GM18498 (cell line): Measurements from ENCODE around the gene KIAA0825.
"Not testable (repeated sequence)": the region's sequence is repeated elsewhere in the genome, so short reads cannot be mapped to it uniquely, and the experiment has no call there.

Source experiments
- ATAC-seq: cut with Tn5 transposase; IDR thresholded peaks from one replicate; pipeline ENCODE4 v1.9.1; 2021; ENCODE audit warnings: mild to moderate bottlenecking, moderate library complexity; ENCODE audit not compliant: unreplicated experiment

The KIAA0825 gene

DNA sequence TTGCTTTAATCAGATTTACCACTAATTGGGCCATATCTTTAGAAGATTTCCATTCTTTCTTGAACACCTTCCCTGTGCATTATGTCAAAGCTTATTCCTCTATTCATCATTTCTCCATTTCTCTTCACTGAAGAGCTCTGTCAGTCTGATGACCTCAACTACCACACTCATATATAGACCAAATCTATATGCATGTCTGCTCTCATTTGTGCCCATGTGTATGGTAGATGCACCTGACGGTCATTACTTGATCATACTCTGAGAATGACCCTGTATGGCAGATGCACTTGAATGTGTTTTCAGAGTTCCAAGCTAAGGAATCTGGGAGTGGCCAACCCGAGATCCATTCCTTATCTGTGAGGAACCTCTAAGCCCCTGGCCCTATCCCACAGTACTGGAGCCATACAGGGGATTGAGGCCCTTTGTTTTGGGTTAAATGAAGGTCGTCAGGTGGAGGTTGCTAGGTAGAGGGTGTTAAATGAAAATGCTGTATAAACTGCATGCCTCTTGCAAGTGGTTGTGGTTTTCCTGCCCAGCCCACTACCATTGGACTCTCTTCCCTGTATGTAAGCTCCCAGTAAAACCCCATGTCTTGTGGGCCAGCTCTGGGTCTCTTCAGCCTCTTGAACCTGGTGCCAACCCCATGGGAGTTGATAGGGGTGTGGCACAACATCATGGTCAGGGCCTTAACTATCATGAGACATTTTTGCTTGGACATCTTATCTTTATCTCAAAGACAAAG lies 229.5 kb downstream of the KIAA0825 start:
- ATAC-seq: no peak

DNA sequence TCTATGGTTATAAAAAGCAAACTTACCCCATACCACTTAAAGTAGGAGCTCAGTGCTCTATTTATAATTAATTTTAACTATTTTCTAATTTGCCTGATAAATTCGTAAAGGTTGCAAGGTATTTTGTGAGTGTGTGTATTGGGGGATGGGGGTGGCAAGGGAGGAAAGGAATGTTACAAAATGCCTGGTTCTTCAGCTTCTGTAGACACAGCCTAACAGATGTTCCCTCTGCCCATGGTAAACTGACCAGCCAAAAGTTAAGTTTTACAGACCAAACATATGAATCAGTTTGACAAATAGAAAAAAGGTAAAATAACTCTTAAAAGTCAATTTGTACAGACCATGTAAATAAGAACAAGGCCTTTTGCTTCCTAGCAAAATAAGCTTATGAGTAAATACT lies 232.6 kb downstream of the KIAA0825 start:
- no peak for ATAC-seq

DNA sequence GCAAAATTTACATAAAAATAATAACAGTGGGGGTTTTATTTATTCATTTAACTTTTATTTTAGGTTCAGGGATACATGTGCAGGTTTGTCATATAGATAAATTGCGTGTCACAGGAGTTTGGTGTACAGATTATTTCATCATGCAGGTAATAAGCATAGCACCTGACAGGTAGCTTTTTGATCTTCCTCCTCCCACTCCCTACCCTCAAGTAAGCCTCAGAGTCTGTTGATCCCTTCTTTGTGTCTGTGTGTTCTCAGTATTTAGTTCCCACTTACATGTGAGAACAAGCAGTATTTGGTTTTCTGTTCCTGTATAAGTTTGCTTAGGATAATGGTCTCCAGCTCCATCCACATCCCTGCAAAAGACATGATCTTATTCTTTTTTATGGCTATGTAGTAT lies 240.3 kb downstream of the KIAA0825 start:
- ATAC-seq: no peak

DNA sequence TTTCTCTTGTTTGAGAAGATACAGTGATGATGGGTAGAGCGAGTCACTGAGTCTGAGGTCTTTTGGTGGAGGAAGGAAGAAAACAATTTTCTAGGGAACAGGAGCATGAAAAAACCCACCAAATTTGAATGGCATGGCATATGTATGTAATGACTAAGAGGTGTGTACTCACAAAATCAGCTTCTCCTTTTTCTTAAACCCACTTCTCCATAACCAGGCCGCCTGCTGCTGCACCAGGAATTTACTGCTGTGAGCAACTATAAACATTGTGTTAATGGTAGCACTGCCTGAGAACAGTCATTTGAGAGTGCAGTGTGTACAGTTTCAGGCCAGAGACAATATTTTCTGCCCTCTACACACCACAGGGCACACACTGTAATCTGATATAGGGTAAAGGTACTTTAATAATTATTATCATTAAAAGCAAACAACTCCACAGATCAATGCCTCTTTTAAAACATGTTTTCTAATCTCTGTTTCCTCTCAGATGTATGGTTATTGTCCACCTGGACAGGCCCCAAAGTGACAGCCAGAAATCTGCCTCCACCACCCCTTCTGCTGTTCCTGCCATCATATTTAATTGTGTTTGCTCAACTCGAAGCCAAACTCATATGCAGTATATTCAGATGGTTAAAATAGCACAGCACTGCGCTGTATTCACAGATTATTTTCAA lies 241.6 kb downstream of the KIAA0825 start:
- no peak for ATAC-seq

DNA sequence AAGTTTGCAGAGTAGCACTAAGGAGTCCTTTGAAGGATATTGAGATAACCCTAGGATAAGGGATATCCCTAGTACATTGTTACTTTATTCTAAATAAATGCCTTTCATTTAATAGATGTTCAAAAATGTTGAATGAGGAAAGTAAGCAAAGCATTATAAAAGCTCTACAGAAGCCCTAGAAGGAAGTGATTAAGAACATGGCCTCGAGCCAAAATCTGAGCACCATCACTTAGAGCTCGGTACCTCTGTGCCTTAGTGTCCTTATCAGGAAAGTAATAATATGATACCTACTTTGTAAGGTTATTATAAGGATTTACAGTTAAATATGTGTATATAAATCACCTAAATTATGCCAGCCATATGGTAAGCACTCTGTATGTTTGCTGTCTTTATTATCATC lies 242.6 kb downstream of the KIAA0825 start:
- ATAC-seq: no peak

DNA sequence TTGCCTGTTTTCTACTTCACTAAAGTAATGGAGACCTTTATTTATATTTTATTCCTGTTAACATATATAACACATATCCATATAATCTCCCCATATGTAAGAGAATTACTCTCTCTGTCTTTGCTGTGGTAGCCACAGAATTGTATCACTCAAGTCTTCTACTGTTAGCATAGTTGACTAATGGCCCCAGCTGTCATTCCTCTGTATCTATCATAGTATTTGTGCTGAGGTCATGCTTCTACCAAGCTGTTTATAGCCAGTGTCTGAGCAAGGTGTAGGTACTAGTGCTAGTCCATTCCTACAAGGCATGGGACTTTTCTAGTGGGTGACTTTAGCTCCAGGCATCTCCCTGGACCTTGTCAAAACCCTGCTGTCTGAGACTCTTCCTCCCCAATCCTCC lies 244.1 kb downstream of the KIAA0825 start:
- ATAC-seq: no peak

DNA sequence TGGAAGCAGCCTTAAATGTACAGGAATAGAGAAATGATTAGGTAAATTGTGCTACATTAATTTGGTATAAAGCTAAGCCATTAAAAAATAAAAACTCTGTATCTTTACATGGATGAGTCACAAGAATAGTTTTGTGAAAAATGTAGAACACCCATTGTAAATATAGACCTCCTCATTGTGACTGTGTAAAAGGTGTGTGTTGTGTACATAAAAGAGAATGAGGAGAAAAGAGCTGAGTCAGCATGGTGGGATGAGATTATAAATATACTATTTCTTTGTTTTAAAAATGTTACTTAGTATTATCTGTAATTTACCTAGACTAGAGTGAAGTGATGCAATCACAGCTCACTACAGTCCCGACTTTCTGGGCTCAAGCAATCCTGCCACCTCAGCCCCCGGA lies 250.5 kb downstream of the KIAA0825 start:
- no peak for ATAC-seq

DNA sequence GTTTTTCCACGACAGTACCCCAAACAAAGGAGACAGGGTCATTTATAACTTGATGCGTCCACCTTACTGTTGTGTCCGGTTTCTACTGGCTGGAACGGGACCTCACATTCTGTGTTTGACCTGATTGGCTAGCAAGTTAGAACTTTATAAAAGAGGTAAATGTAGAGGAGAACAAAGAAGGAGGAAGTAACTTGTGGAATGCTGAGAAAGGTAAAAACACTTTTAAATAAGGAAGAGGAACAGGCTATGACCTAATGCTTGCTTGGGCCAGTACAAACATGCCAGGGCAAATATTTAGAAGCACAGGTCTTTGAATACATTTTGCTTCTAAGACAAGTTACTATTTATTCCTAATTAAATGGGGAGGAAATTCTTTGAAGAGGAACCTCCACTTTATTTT lies 251.6 kb downstream of the KIAA0825 start:
- no peak for ATAC-seq

DNA sequence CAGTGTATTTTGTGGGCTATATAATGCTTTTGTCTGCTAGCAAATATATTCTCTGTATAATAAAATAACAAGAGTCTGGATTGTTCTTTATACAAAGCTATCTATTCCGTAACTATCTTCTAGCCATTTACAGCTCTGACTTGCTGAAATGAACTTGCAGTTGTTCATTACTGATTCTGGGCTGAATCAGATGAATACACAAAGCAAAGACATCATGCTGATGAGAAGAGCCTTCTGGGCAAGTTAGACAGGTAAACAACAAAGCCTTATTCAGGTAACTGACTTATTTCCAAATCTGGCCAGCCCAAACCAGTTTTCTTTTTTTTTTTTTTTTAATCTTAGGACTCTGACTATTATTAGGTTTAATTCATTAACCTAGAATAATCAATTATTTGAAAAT lies 255.5 kb downstream of the KIAA0825 start:
- no peak for ATAC-seq

DNA sequence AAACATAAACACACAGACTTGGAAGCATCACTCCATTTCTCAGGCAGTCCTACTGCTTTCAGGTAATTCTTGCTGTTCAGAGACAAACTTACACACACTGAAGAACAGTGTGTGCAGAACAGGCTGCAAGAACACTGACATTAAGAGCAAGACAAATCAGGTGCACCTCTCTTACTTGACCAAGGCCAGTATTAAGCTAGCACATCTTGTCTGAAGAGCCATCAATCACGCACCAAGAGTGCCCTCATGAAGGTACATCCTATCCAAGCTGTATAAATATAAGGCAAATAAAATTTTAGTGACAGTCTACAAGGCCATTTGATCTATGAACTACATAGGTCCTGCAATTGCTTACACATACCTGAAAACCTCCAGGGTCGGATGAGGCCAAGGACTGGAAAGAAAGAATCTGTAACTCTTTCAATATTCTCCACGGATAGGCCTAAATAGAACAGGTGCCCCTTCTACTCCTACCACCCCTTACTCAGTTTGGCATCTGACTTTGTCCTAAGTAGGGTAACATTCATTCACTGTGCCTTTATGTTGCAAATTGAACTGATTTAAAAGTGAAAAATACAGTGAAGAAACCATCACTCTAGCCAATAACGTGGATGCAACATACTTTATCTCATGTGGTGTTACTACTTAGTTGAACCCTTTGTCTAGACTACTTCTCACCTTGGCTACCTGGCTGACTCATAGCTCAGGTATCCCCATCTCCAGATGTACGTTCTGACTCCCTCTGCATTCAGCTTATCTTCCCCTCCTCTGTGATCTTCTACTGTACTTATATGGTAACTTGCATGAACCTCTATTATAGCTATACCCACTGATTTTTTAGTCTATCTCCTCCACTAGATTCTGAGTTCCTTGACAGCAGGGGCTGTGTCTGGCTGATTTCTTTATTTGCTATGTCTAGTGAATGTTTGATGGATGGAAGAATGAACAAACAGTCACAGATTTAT lies 256.3 kb downstream of the KIAA0825 start:
- ATAC-seq: no peak

DNA sequence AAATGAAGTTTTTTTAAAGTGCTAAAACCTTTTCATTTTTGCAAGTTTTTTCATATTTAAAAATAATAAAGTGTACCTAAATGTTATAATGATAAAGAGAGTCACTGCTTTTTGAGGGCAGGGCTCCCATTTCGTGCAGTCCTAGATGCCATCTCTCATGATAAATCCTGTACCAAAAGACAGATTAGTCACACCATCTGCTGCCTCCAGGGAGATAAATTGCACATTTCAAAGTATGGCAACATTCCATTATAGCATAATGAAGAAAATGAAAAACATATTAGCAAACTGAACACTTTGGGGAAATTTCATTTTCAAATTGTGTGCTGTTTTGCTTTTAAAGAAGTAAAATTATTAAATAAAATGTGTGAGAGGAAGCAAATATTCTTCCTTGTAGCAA lies 257.2 kb downstream of the KIAA0825 start:
- ATAC-seq: no peak

DNA sequence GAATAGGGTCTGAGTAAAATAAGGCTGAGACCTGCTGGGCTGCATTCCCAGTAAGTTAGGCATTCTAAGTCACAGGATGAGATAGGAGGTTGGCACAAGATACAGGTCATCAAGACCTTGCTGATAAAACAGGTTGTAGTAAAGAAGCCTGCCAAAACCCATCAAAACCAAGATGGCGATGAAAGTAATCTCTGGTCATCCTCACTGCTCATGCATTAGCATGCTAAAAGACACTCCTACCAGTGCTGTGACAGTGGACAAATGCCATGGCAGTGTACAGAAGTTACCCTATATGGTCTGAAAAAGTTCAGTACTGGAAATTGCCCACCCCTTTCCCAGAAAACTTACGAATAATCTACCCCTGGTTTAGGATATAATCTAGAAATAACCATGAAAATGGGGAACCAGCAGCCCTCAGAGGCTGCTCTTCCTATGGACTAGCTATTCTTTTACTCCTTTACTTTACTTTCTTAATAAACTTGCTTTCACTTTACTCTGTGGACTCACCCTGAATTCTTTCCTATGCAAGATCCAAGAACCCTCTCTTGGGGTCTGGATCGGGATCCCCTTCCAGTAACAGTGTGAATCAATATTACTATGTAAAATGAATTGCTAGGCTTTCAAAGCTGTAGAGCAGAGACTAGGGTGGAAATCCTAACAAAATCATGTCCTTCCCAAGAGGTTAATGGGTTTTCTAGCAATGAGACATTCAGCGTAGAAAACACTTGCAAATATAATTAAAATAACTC lies 257.8 kb downstream of the KIAA0825 start:
- ATAC-seq: no peak

DNA sequence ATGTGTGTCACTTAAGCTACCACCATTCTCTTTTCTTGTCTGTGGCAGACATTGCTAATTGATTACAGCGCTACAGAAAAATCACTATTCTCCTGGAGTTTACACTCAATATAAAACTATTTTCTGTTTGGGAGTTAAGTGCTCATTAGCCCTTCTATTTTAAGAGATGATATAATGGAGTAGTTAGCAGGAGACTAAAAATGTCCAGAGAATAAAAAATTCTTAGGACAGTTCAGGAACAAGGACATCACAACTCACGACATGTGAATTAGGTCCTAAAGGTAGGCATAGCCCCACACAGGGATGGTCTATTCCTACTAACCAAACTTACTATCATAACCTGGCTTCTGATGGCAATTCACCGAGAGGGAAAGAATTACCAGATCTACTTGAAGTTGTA lies 258.5 kb downstream of the KIAA0825 start:
- ATAC-seq: no peak

DNA sequence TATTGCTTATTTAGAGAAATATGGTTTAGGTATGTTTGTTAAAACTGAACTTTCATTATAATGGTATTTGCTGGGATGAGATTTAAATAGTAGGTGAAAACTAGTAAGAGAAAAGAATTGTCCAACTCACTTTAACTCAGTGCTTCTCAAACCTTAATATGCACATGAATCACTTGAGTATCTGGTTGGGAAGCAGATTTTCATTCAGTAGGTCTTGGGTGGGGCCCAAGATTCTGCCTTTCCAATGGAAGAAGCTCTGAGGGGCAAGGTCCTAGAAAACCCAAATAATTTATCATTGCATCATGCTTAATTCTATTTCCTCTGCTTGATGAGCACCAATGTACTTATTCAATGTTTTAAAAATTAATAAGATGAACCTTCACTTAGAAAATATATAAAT lies 262.6 kb downstream of the KIAA0825 start:
- no peak for ATAC-seq

DNA sequence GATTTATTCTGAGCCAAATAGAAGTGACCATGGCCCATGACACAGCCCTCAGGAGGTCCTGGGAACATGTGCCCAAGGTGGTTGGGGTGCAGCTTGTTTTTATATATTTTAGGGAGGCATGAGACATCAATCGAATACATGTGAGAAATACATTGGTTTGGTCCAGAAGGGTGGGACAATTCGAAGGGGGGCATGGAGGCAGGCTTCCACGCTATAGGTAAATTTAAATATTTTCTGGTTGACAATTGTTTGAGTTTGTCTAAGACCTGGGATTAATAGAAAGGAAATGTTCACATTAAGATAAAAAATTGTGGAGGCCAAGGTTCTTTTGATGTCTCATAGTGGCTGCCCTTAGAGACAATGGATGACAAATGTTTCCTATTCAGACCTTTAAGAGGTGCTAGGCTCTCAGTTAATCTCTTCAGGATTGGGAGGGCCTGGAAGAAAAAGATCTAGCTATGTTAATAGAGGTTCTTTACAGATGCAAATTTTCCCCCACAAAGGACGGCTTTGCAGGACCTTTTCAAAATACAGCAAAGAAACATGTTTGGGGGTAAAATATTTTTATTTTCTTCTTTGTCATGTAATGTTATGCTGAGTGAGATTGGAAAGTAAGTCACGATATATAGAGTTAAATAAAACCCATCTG lies 263.4 kb downstream of the KIAA0825 start:
- ATAC-seq: not testable (repeated sequence)

DNA sequence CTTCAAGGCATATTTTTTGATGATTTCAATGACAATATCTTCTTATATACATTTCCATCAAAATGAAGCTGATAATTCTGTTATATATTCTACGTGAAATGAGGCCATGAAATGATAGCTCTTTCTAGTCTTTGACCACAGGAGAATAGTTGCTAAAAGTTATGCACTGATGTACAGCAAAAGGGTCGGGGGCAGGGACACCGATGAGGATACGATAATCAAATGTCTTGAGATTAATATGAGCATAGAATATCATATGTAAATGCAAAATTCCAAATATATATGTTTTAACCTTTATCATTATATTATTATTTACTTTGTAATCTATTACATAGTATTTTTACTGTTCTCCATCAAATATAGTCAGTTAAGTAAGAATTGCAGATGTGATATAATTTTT lies 264.8 kb downstream of the KIAA0825 start:
- ATAC-seq: no peak

DNA sequence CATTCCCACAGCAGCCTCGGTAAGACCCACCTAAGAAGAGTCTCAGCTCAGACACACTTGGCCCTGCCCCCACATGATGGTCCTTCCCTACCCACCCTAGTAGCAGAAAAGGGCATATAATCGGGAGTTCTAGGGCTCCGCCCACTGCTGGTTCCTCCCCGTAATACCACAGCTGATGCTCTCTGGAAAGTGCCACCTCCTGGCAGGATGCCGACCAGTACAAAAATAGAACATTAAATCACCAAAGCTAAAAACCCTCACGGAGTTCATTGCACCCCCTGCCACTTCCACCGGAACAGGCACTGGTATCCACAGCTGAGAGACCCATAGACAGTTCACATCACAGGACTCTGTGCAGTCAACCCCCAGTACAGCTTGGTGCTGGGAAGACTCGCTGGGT lies 271.3 kb downstream of the KIAA0825 start:
- no peak for ATAC-seq

DNA sequence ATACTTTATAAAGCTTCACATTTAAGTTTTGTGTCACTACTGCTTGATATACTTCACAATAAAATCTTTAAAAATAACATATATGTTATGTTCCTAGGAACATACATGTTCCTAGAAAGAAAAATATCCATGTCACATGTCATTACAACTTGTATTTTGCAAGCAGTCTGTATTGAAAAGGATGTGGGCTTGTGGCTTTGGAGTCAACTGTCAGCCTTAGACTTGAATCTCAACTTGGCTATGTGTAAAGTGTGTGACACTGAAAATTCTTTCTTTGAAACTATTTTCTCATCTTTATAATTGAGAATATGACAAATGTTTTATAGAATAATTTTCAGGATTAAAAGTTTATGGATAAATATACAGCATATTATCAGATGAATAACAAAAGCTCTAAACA lies 273.1 kb downstream of the KIAA0825 start:
- no peak for ATAC-seq

DNA sequence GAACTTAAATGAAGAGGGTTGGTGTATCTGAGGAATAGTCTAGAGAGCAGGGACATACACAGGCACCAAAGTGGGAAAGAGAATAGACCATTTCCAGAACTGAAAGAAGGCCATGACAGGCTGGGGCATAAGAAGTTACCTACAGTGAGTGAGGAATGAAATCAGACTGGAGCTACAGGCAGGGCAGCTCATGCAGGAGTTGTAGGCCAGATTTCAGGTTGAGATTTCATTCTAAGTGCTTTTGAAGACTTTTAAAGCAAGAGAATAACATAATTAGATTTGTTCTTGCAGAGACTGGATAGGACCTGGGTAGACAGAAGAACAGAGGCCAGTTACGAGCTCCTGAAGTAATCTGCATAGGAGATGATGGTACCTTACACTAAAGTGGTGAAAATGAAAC lies 280.8 kb downstream of the KIAA0825 start:
- no peak for ATAC-seq

DNA sequence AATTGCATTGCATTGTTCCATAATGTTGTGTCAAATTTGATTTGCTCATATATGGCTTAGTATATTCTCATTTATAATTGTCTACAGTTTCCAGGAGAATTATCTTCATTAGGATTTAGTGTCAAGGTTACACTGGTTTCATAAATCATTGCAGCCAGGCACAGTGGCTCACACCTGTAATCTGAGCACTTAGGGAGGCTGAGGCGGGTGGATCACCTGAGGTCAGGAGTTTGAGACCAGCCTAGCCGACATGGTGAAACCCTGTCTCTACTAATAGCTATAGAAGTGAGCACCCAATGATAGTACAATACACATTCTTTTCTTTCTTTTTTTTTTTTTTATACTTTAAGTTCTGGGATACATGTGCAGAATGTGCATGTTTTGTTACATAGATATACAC lies 282.5 kb downstream of the KIAA0825 start:
- no peak for ATAC-seq
